Measurements from ENCODE around the gene NTM.

Gene NTM

DNA sequence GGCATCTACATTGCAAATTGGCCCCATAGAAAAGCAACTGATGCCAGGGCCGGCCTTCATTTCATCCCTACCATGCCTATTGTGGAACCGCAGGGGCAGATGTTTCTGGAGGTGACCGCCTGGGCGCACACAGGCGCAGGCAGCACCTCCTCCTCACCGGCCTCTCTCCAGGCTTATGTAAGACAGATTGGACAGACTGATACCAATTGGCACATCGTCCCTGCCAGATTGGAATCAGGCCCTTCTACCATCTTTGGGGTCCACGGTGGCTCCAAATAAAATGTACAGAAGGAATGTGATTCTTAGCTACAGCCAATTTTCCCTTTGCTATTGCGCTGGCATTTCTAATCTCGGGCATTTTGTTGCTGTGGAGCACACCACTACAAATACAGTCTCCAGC is 732.6 kb downstream of the NTM start:
- DNase-seq, result no peak

GRCh38 chr11:132106096-132106982 is 735.9 kb downstream of the NTM start:
- DNase-seq, result no peak

DNA sequence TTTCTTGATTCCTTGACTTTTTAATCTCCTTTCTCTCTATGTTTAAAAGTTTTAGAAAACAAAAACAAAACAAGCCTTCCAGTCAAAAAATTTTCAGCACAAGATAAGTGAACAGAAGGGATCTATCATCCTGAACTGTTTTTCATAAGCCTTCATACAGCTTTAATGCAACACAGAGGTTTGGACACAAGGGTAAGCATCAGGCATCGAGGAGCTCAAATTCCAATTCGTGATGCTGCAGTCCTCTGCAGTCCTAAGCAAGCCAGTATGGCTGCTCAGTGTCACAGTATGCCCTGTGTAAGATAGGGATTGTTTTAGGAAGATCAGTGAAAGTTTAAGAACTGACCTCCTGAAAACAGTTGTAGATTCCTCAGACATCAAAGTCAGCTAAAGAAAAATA is 740.9 kb downstream of the NTM start:
- DNase-seq, result no peak

DNA sequence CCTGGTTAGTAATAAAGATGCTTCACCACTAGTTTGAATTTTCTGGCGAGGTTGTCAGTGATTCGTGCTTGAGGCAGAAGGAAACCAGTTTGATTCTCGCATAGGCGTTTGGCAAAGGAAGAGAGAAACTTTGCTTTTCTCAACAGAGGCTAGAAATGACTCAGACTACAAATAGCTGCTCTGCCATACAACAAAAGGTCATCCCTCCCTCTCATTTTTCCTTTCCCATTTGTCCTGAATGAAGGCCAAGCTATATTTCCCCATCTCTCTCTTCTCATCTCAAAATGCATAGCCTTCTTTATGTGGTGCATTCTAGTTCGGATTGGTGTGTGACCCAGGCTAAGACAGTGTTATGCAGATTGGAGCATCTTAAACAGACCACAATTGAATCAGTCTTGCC is 741.4 kb downstream of the NTM start:
- DNase-seq, result no peak

DNA sequence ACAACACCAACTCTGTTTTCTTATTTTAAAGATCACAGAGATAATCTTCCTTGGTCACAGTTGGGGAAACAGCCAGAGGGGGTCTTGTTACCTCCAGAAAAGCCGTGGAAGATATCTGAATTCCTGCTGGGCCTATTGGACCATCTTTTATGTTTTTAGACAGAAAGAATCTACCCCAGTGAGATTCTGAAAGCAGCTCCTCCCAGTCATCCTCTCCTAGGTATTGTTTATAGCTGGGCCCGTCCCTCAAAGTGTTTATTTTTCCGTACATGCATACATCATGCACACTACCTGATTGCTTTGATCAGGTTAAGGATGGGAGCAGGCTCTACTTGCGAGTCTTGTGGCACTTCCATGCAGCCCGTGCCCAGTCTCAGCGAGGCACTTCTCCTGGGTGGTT is 742.4 kb downstream of the NTM start:
- DNase-seq, result no peak

DNA sequence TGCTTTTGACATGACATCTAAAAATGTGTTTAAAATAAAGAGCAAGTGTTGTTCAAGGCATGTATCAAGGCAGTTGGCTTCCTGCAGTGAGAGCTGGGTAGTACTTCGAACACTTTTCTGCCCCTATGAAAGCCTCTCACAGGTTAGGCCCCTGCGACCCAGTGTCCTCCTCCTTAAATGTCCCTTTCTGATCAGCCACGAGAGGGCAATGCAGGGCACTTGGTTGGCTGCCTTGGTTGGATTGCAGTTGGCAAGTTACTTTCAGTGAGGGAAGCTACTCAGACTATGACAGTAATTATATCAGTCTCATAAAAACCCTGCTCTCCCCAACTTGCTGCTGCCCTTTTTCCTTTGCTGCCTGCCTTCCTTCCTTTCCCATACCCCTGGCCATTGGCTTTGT is 743.8 kb downstream of the NTM start:
- no peak for DNase-seq

GRCh38 chr11:132114743-132115142 is 744.3 kb downstream of the NTM start:
- DNase-seq, result no peak

DNA sequence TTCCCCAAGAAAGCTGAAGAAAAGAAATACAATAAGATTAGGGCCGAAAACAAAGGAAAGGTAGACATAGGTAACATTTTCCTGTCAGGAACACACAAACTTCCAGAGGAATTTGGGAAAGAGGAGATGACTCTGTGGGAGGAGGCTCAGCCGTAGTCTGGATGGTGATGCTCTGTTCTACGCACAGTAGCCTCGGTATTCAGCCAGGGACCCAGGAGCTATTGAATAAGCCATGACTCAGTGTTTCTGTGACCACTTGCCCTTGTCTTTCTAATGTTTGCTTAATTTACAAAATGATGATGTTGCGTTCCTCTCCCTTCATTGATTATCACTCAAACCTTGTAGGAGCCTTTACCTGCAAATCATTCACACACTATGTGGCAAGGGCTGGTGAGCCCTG is 745.0 kb downstream of the NTM start:
- DNase-seq, result no peak

- DNase-seq, result no peak
Observed at GRCh38 chr11:132116516-132116915, 746.1 kb downstream of the NTM start.

GRCh38 chr11:132118661-132119060 is 748.2 kb downstream of the NTM start:
- no peak for DNase-seq

DNA sequence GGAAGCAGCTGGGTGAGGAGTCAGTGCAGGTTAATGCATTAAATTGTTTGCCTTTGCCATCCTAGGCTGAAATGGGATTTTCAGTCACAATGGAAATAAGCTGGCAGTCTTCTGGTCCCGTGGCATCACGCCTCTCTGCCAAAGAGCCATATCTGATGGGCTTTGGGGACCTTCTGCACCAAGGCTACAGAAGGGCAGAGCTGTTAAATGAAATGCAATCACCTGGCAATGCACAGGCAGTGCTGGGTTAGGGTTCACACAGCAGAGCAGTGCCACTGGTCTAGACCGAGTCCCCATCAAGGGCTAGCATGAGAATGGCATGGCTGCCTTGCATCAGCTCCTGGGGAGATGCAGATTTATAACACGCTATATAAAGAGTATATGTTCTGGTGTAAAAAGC is 749.2 kb downstream of the NTM start:
- no peak for DNase-seq

DNA sequence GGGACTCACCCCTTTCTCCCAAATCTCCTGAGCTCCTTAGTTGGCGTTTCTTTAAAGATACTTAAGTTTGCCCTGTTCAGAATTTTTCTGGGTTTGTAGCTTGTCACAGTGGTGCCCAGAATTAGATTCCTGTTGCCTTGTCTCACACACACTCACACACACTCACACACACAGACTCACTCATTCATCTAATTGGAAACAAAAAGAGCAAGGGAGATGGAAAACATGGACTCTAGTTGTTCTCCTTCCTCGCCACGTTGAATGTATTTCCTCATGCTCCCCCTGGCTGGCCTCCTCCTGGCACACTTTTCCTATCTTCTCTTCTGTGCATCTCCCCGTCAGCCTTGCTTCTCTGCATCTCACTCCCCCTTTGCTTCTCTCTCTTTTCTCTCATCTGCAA is 752.3 kb downstream of the NTM start:
- no peak for DNase-seq

GRCh38 chr11:132123449-132123848 is 753.0 kb downstream of the NTM start:
- no peak for DNase-seq

GRCh38 chr11:132123854-132124835 is 753.7 kb downstream of the NTM start:
- no peak for DNase-seq

GRCh38 chr11:132125988-132126871 is 755.8 kb downstream of the NTM start:
- DNase-seq, result peak in 1 of 2 experiments; percentile 10

DNA sequence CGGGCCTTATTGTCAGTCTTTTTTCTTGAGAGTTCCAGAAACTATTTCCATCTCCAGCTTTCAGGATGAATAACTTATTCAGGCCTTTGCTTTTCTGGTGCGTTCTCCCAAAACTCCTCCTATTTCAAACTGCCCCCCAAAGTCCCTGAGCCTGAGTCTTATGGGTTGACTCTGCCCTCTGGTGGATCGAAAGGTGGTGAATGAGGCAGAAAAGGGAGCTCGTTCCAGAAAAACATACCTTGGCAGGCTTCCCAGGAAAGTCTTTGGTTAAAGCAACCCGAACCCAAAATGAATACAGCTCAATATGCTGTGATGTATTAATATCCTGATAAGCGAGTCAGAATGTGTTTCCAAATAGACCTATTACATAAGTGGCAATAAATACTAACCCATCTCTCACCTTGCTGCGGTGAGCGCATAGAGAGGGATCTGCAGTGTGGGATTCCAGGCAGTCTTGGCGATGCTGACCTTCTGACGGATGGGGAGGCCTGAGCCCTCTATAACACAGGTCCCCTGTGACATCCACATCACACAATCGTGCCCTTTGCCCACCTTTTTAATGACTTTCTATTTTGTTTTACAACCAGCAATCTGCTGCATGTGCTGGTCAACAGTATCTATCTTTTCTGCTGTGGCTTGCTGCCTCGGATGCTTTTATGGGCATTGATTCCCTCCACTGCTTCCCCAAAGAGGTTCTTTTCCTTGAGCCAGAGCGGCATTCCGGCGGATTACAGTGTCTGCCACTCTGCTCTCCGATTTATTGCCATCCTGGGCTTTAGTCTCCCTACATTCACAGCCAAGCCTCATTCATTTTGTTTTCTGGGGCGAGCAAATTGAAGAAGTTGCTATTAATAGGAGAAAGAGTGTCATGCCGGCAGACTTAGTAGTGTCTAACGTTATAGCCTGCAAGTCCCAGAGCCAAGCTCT is 756.8 kb downstream of the NTM start:
- DNase-seq, result no peak

- no peak for DNase-seq
Observed at GRCh38 chr11:132127900-132128288, 757.5 kb downstream of the NTM start.

DNA sequence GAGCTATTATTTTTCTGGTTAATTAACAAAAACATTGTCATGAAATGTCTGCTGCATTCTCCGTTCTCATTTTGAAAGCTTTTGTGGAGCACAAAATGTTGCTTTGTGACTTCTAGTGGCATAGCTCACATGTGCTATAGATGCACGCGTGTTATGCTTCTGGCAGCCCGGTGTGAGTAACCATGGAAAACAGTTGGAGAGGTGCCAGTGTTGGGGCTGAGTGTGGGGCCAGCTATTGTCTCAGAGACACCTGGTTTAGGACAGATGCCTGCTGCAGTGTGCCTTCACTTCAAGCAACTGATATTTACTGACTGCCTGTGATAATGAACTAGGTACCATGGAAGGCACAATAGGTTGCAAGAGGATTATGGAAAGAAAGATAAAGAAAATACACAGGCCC is 760.6 kb downstream of the NTM start:
- no peak for DNase-seq

DNA sequence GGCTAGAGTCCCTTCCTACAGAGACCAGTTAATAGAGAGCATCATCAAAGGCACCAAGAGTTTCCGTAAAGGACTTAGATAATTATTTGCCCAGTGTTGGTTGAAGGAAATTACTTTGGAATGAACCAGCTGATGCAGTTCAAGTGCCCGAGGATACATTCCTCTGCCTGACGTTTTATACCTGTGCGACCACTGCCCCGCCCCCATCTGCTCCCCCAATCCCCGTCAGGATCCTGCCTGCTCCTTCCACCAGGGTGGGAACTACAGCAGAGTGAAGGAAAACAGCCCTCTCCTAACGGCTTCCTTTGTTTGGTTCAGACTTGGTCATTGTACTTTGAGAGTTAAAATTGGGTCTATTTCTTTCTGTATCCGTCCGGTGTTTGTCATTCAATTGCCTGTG is 761.5 kb downstream of the NTM start:
- DNase-seq, result no peak

DNA sequence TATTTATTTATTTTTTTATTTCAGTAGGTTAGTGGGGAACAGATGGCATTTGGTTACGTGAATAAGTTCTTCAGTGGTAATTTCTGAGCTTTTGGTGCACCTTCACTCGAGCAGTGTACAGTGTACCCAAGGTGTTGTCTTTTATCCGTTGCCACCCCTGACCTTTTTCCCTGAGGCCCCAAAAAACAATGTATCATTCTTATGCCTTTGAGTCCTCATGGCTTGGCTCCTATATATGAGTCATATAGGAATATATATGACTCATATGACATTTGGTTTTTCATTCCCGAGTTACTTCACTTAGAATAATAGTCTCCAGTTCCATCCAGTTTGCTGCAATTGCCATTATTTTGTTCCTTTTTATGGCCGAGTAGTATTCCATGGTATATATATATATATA is 763.9 kb downstream of the NTM start:
- no peak for DNase-seq

DNA sequence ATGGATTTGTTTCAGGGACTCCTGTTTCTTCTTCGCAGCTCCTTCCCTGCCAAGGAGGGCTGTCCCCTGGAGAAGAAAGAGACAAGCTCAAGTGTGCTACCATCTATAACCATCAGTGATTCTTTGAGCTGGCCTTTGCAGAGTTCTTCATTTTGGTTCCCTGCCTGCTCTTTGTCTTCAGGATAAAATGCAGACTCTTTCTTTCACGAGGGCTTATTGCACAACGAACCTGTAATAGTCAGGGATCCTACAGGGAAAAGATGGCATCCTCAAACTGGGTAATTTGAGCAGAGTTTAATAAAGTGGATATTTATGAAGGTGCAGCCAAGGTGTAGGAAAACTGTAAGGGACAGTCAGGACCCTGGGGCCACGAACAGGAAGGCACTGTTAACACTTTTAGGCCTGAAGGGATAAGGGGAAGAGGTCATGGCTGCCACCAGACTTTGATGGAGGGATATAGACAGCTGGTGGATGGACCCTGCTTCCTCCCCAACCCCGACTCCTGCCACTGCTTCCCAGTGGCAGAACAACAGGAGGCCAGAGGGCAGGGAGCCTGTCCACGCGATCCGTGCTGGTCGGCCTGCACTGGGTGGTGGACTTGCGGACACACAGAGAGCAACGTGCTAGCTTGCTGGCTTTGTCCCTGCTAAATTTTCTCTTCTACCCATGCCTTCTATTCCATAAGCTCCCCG is 767.0 kb downstream of the NTM start:
- no peak for DNase-seq
